Activated CD8-positive, alpha-beta memory T cell treated with anti-CD3 and anti-CD28 coated beads, Interleukin-2, amount 50 U/mL, for 24 hours (primary cell): Measurements from ENCODE around the gene B3GNT8.
"Not testable (repeated sequence)": the region's sequence is repeated elsewhere in the genome, so short reads cannot be mapped to it uniquely, and the experiment has no call there.

Experiments
- DNase-seq: peaks from one replicate; pipeline ENCODE4 v3.0.0-alpha.2; 2020; ENCODE audit errors: extremely low read depth

The B3GNT8 gene

DNA sequence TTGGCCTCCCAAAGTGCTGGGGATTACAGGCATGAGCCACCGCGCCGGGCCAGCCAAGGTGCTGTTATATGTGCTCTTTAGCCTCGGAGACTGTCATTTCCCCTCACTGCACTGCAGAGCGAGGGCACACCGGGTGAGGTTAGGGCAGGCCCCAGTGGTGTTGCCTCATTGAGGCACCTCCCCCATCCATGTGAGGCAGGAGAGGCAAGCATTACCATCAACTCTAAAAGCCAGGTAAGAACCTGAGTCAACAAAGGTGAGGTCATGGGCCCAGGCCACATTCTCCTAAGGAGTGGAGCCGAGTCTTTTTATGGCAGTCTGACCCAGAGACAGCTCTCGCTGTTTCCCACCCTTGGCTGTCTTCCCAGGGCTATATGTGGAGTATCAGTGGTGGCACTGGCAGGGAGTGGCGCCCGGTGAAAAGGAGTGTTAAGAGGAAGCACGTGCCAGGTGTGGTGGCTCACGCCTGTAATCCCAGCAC, 10.9 kb downstream of the B3GNT8 start:
- no peak for DNase-seq

- DNase-seq, result no peak
These were observed 12.0 kb downstream of the B3GNT8 start for GRCh38 chr19:41415154-41415571.

GRCh38 chr19:41414461-41414860, 12.7 kb downstream of the B3GNT8 start:
- DNase-seq, result no peak

- no peak for DNase-seq
These were observed 13.2 kb downstream of the B3GNT8 start for GRCh38 chr19:41413947-41414346.

DNA sequence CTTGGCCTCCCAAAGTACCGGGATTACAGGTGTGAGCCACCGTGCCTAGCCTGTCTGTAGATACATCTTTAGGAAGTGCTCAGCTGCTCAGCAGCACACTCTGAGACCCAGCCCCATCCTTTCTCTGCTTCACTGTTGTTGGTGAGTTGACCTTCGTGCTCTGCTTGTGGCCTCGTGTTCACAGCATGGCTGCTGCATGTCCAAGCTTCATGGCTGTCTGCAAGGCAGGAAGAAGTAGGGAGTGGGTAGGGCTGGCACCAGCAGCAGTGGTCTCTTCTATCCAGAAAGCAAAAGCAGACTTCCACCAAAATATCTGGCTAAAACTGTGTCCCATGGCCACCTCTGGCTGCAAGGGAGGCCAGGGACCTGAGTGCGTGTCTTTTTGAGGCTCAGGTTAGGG, 14.2 kb downstream of the B3GNT8 start:
- no peak for DNase-seq

- no peak for DNase-seq
These were observed 15.3 kb downstream of the B3GNT8 start for GRCh38 chr19:41411968-41412265.

- no peak for DNase-seq
These were observed 15.8 kb downstream of the B3GNT8 start for GRCh38 chr19:41411100-41411967.

- no peak for DNase-seq
These were observed 16.7 kb downstream of the B3GNT8 start for GRCh38 chr19:41410336-41411054.

DNA sequence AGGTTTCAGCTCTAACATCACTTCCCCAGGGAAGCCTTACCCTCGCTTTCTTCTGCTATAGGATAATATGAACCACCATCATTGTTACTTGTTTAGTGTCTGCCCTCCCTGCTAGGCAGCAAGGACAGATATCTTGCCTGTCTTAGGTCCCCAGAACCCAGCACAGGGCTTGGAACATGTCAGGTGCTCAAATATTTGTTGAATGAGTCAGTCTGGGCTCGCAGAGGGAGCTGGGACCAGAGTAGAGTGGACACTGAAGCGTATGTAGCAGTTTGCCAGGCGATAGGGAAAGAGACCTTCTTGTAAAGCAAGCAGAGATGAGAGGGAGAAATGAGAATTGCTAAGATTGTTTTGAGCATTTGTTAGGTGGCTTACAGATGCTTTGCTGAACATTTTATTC, 17.9 kb downstream of the B3GNT8 start:
- DNase-seq, result no peak

DNA sequence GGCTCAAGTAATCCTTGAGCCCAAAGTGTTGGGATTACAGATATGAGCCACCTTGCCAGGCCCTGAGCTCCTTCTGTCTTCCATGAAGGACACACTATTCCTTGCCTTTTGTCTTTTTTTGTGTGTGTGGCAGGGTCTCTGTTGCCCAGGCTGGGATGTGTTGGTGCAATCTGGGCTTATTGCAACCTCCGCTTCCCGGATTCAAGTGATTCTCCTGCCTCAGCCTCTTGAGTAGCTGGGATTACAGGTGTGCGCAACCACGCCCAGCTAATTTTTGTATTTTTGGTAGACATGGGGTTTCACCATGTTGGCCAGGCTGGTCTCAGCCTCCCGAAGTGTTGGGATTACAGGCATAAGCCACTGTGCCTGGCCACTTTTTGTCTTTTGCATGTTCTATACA, 18.3 kb downstream of the B3GNT8 start:
- DNase-seq, result not testable (repeated sequence)

GRCh38 chr19:41408256-41408655, 18.9 kb downstream of the B3GNT8 start:
- no peak for DNase-seq

GRCh38 chr19:41407271-41407670, 19.9 kb downstream of the B3GNT8 start:
- DNase-seq, result no peak

DNA sequence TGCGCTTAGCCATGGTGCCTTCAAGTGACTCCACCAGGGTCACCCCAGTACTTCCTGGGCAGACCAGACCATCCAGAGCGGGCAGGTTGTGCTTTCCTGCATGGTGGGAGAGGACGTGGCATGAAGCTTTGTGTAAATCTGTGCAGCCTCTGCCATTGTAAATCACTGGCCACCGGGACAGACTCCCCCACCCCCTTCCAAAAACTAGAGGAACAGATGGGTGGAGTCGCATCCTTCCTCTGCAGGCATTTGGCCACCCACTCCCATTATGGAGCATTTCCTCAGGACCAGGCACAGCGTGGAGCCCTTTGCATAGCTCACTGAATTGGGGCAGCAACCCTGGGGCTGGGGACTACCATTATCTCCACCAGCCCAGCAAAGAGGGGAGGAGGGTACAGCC, 21.4 kb downstream of the B3GNT8 start:
- DNase-seq, result no peak

- DNase-seq, result no peak
These were observed 23.8 kb downstream of the B3GNT8 start for GRCh38 chr19:41403181-41403970.

DNA sequence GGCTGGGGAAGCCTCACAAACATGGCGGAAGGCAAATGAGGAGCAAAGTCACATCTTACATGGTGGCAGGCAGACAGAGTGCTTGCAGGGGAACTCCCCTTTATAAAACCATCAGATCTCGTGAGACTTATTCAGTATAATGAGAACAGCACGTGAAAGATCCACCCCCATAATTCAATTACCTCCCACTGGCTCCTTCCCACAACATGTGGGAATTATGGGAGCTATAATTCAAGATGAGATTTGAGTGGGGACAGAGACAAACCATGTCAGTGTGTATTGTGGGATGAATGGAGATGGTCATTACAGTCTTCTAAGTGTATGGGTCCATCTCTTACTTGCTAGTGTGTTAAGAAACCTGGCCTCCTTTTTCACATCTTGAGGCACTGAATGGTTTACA, 25.2 kb downstream of the B3GNT8 start:
- DNase-seq, result no peak

- DNase-seq, result no peak
These were observed 25.7 kb downstream of the B3GNT8 start for GRCh38 chr19:41401483-41401882.

GRCh38 chr19:41399525-41399924, 27.6 kb downstream of the B3GNT8 start:
- no peak for DNase-seq

DNA sequence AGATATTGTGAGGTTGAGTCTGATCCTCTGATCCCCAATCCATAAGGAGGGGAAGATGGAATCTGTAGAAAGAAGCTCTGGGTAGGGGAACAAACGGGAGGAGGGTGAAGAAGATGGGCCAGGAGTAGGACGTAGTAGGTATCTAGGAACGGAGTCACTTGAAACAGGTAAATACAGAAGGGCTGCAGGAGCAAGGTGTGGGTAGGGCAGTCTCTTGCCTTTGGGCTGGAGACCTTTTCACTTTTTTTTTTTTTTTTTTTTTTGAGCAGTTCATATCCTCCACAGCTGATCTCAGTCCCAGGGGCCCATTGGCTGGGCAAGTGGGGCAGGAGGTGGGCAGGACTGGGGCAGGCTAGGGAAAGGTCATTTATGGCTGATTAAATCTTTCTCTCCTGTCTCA, 28.1 kb downstream of the B3GNT8 start:
- no peak for DNase-seq

DNA sequence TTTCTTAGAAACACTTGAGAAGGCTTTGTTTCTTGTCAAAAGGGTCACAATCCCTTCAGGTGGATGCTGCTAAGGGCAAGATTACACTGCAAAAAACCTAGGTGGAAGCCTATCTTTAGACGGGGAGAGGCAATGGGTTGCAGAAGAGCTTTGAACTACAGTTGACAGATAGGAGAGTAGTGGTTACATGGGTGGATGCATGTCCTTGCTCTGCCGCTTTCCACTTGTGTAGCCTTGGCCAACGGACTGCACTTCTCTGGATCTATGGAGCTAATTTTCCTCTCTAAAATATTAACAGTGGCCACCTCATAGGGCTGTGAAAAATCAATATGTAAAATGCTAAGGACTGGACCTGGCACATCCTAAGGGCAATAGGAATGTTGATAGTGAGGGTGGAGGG, 28.6 kb downstream of the B3GNT8 start:
- DNase-seq, result no peak

DNA sequence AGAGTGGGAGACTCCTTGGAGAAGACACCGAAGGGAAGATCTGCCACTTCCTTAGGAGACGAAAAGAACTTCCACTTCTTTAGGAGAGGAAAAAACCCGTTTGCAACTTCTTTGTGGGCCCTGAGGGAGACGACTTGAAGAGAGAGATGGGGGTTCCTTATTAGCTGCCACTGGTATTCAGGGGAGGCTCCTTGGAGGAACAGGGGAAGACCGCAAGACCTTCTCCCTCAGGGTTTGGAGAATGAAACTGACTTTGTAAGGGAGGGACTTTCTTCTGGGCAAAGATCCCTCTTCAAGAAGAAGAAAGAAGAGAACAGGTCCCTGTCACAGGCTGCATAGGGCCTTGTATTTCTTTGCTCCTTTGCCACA, 29.1 kb downstream of the B3GNT8 start:
- DNase-seq, result no peak

GRCh38 chr19:41397086-41398049, 29.8 kb downstream of the B3GNT8 start, which contains the start of the genes BCKDHA and EXOSC5:
Gene BCKDHA, plus strand, starts transcription at chr19:41397818. Its CDS starts 10 bp downstream, at chr19:41397828.
Gene EXOSC5, minus strand, starts transcription at chr19:41397359. Its CDS starts 31 bp downstream, at chr19:41397328.
- DNase-seq, result peak; percentile 97
